Endothelial cell (in vitro differentiated cells): ENCODE results near the gene CNTN4. TPM values are rescaled to one million over a fixed set of nuclear protein-coding genes. Genes with fewer than 3 reads are reported as not detected.

ENCODE experiments used
- DNase-seq: peaks from one replicate; pipeline ENCODE4 v3.0.0; 2021; ENCODE audit warnings: low spot score
- H3K27ac Mint-ChIP-seq: one replicate; pipeline ENCODE4 v1.8.0; 2021; ENCODE audit warnings: mixed read lengths, inconsistent platforms; ENCODE audit not compliant: unreplicated experiment
- H3K27me3 Mint-ChIP-seq: one replicate; pipeline ENCODE4 v1.8.0; 2021; ENCODE audit warnings: mild to moderate bottlenecking, moderate library complexity, mixed read lengths, inconsistent platforms; ENCODE audit not compliant: unreplicated experiment
- H3K36me3 Mint-ChIP-seq: one replicate; pipeline ENCODE4 v1.8.0; 2021; ENCODE audit warnings: mild to moderate bottlenecking, low read depth, mixed read lengths, inconsistent platforms; ENCODE audit not compliant: unreplicated experiment
- H3K4me1 Mint-ChIP-seq: one replicate; pipeline ENCODE4 v1.8.0; 2021; ENCODE audit warnings: mild to moderate bottlenecking, mixed read lengths, inconsistent platforms; ENCODE audit not compliant: unreplicated experiment
- H3K4me3 Mint-ChIP-seq: one replicate; pipeline ENCODE4 v1.8.0; 2021; ENCODE audit warnings: mild to moderate bottlenecking, mixed read lengths, inconsistent platforms; ENCODE audit not compliant: unreplicated experiment
- H3K9me3 Mint-ChIP-seq: one replicate; pipeline ENCODE4 v1.8.0; 2021; ENCODE audit warnings: mixed read lengths, inconsistent platforms; ENCODE audit not compliant: unreplicated experiment
- CTCF ChIP-seq: fragments of 200-600 bp; sonication (generic); IDR thresholded peaks from one replicate; pipeline ENCODE4 v1.5.0; 2021; ENCODE audit warnings: antibody characterized with exemption; ENCODE audit not compliant: unreplicated experiment
- total RNA-seq: library from RNA; stranded (reverse); fragmentation: NEBNext Ultra II Directional; extraction: Animal tissue kit (Norgen Biotek cat#: 25700); gene quantifications from one replicate; pipeline ENCODE4 v1.2.1, GENCODE V29; 2021; ENCODE audit not compliant: unreplicated experiment

Gene CNTN4
- total RNA-seq, 1 donor from 2014 or later: not detected

GRCh38 chr3:2826036-2826435 lies 727.4 kb downstream of the CNTN4 start:
- Mint-ChIP-seq H3K9me3 (peaks cover 29% of the 10 kb centered on the region), H3K36me3 (peaks cover 4% of the 10 kb centered on the region), H3K4me3 (no peak overlapping the region), H3K4me1 (no peaks in the 10 kb centered on the region), H3K27ac (no peak overlapping the region), H3K27me3 (peaks cover 2% of the 10 kb centered on the region)
- no peak for DNase-seq
- TF ChIP-seq CTCF: no peak

DNA sequence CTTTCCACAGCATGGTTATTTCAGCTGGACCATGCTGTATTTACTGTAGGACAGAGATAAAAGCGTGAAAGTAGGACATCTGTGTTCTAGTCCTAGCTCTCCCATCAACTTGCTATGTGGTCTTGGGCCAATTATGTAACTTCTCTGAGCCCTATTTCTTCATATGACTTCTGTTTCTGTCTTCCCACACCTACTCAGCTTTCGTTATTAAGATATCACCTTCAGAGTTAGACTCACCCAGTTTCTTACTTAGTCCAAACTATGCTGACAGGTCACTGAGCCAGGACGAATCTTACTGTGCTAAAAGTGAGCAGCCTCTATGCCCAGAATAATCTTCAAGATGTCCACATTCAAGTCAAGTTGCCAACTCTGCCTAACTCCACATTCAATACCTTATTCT lies 727.8 kb downstream of the CNTN4 start:
- DNase-seq: no peak
- TF ChIP-seq CTCF: no peak
- Mint-ChIP-seq H3K9me3 (peaks cover 31% of the 10 kb centered on the region), H3K27me3 (peaks cover 2% of the 10 kb centered on the region), H3K4me3 (no peak overlapping the region), H3K4me1 (no peaks in the 10 kb centered on the region), H3K36me3 (peaks cover 4% of the 10 kb centered on the region), H3K27ac (no peak overlapping the region)

- H3K27ac Mint-ChIP-seq: no peak overlapping the region
- DNase-seq: no peak
- H3K27me3 Mint-ChIP-seq: no peaks in the 10 kb centered on the region
- H3K4me3 Mint-ChIP-seq: no peak overlapping the region
- H3K36me3 Mint-ChIP-seq: peaks cover 2% of the 10 kb centered on the region
- peaks cover 19% of the 10 kb centered on the region for H3K9me3 Mint-ChIP-seq
- H3K4me1 Mint-ChIP-seq: no peaks in the 10 kb centered on the region
- TF ChIP-seq CTCF: no peak
Observed at GRCh38 chr3:2837239-2837638, 738.6 kb downstream of the CNTN4 start.

DNA sequence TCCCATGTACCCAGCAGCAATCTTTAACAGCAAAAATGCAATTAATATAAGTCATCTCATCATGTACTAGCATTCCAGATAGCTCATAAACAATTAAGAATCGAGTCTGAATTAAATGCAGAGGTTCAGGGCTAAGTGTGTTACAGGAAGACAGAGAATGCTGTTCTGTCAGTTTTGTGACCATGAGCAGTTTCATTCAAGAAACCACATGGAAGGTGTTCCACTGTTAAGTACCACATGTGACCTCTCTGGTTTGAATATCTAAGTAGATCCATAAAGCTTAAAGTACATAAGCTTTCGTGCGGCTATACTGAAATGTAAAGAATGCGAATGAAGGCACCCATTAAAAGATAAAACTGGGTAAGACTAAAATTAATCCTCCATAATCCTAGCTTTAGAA lies 739.2 kb downstream of the CNTN4 start:
- no peaks in the 10 kb centered on the region for H3K36me3 Mint-ChIP-seq
- peaks cover 22% of the 10 kb centered on the region for H3K9me3 Mint-ChIP-seq
- H3K4me3 Mint-ChIP-seq: no peak overlapping the region
- no peak for DNase-seq
- no peaks in the 10 kb centered on the region for H3K4me1 Mint-ChIP-seq
- H3K27me3 Mint-ChIP-seq: no peaks in the 10 kb centered on the region
- no peak overlapping the region for H3K27ac Mint-ChIP-seq
- TF ChIP-seq CTCF: no peak

DNA sequence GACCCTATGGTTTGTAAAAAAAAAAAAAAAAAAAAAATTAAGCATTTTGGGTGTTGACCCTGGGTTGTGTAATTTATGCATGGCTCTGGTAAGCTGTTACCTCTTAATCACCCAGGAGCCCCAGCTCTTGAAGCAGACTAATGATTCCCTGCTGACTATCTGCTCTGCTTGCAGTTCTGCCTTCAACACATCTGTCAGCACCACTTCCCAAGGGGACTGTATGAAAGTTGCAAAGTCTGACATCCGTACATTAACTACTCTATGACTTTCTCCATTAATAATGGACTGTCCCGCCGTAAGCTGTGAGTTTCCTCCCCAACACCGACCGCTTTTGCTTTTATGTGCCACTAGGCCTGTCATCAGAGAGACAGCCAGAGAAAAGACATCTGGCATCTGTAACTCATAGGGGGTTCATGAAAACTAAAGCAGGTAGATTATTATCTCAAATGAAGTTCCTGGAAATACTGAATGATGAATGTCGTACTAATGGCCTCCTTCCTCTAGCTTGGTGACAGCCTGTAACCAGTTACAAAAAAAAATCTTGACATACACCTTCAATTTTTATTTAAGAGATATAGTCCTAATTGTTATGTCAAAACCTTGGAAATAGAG lies 740.0 kb downstream of the CNTN4 start:
- no peak for TF ChIP-seq CTCF
- Mint-ChIP-seq H3K27me3 (no peaks in the 10 kb centered on the region), H3K4me3 (no peak overlapping the region), H3K27ac (no peak overlapping the region), H3K9me3 (peaks cover 27% of the 10 kb centered on the region), H3K4me1 (no peaks in the 10 kb centered on the region), H3K36me3 (no peaks in the 10 kb centered on the region)
- no peak for DNase-seq
